ENCODE data around the gene SYTL3.

The SYTL3 gene

GRCh38 chr6:158808941-158809678, 159.3 kb downstream of the SYTL3 start:
- no peak overlapping the region for H3K14ac ChIP-seq (ENCODE audit: low read length)
- peaks cover 26% of the 10 kb centered on the region for H3K79me2 ChIP-seq (ENCODE audit: control insufficient read depth, insufficient read depth, low read length, poor library complexity)
- H3K9me3 ChIP-seq (ENCODE audit: insufficient read depth, low read depth, low read length), result peaks cover 2% of the 10 kb centered on the region
- peaks cover 12 to 24% of the 10 kb centered on the region in 2 experiments for H3K4me1 ChIP-seq (ENCODE audit: control insufficient read depth in 1 of 2, insufficient read depth in 2 of 2, low read length in 2 of 2)
- H3K27ac ChIP-seq (ENCODE audit: low read depth, low read length), result no peak overlapping the region
- H3K79me1 ChIP-seq (ENCODE audit: low read length), result peaks cover 3% of the 10 kb centered on the region
- H2BK5ac ChIP-seq (ENCODE audit: low read depth, low read length, poor library complexity), result no peak overlapping the region
- H3K9ac ChIP-seq (ENCODE audit: low read length), result no peak overlapping the region
- no peaks in the 10 kb centered on the region for H3K27me3 ChIP-seq (ENCODE audit: insufficient read depth, low read length)
- H3K4ac ChIP-seq (ENCODE audit: low read depth, low read length), result peak overlapping the region; percentile 72
- no CpG with 5 or more reads among the region's 8 CpGs for WGBS (ENCODE audit: extremely low coverage, insufficient coverage, insufficient read length)
- H2AFZ ChIP-seq (ENCODE audit: insufficient read depth, low read length, poor library complexity), result no peak overlapping the region
- no peak overlapping the region for H4K12ac ChIP-seq (ENCODE audit: low read depth, low read length)
- H4K8ac ChIP-seq (ENCODE audit: low read depth, low read length), result no peak overlapping the region
- H2BK120ac ChIP-seq (ENCODE audit: insufficient read depth, low read length, poor library complexity), result no peak overlapping the region
- no peak overlapping the region for H2AK5ac ChIP-seq (ENCODE audit: low read length)
- no peak overlapping the region for H4K91ac ChIP-seq (ENCODE audit: low read depth, low read length)
- H3K18ac ChIP-seq (ENCODE audit: low read length), result no peak overlapping the region
- no peak overlapping the region for H3K23ac ChIP-seq (ENCODE audit: low read length)
- DNase-seq, result no peak
- no peak overlapping the region for H2BK12ac ChIP-seq (ENCODE audit: low read length)
- H3K36me3 ChIP-seq (ENCODE audit: control insufficient read depth in 1 of 2, insufficient read depth in 2 of 2, low read length in 2 of 2), result peaks cover 27 to 36% of the 10 kb centered on the region in 2 experiments
- no peak overlapping the region for H3K4me3 ChIP-seq (ENCODE audit: low read depth, low read length)
- H3K4me2 ChIP-seq (ENCODE audit: low read length), result no peak overlapping the region

- WGBS (ENCODE audit: extremely low coverage, insufficient coverage, insufficient read length), result no CpG with 5 or more reads among the region's 9 CpGs
- H3K79me2 ChIP-seq (ENCODE audit: control insufficient read depth, insufficient read depth, low read length, poor library complexity), result peaks cover 29% of the 10 kb centered on the region
- H3K4ac ChIP-seq (ENCODE audit: low read depth, low read length), result peak overlapping the region; percentile 97
- no peak overlapping the region for H3K4me2 ChIP-seq (ENCODE audit: low read length)
- peaks cover 2% of the 10 kb centered on the region for H3K9me3 ChIP-seq (ENCODE audit: insufficient read depth, low read depth, low read length)
- H2AFZ ChIP-seq (ENCODE audit: insufficient read depth, low read length, poor library complexity), result no peak overlapping the region
- H3K4me3 ChIP-seq (ENCODE audit: low read depth, low read length), result no peak overlapping the region
- no peaks in the 10 kb centered on the region for H3K27me3 ChIP-seq (ENCODE audit: insufficient read depth, low read length)
- peaks cover 12 to 26% of the 10 kb centered on the region in 2 experiments for H3K4me1 ChIP-seq (ENCODE audit: control insufficient read depth in 1 of 2, insufficient read depth in 2 of 2, low read length in 2 of 2)
- H2BK12ac ChIP-seq (ENCODE audit: low read length), result no peak overlapping the region
- H2BK120ac ChIP-seq (ENCODE audit: insufficient read depth, low read length, poor library complexity), result no peak overlapping the region
- no peak overlapping the region for H3K14ac ChIP-seq (ENCODE audit: low read length)
- H4K12ac ChIP-seq (ENCODE audit: low read depth, low read length), result no peak overlapping the region
- H3K36me3 ChIP-seq (ENCODE audit: control insufficient read depth in 1 of 2, insufficient read depth in 2 of 2, low read length in 2 of 2), result peaks cover 31 to 43% of the 10 kb centered on the region in 2 experiments
- H3K27ac ChIP-seq (ENCODE audit: low read depth, low read length), result no peak overlapping the region
- no peak overlapping the region for H3K23ac ChIP-seq (ENCODE audit: low read length)
- H4K8ac ChIP-seq (ENCODE audit: low read depth, low read length), result no peak overlapping the region
- no peak overlapping the region for H3K9ac ChIP-seq (ENCODE audit: low read length)
- no peak for DNase-seq
- no peak overlapping the region for H3K18ac ChIP-seq (ENCODE audit: low read length)
- H2AK5ac ChIP-seq (ENCODE audit: low read length), result no peak overlapping the region
- no peaks in the 10 kb centered on the region for H3K79me1 ChIP-seq (ENCODE audit: low read length)
- no peak overlapping the region for H2BK5ac ChIP-seq (ENCODE audit: low read depth, low read length, poor library complexity)
- no peak overlapping the region for H4K91ac ChIP-seq (ENCODE audit: low read depth, low read length)
Measured at GRCh38 chr6:158810155-158811095, 160.6 kb downstream of the SYTL3 start.

GRCh38 chr6:158812611-158813010, 162.8 kb downstream of the SYTL3 start:
- no peak overlapping the region for H3K4me2 ChIP-seq (ENCODE audit: low read length)
- no peak overlapping the region for H2BK12ac ChIP-seq (ENCODE audit: low read length)
- H2AFZ ChIP-seq (ENCODE audit: insufficient read depth, low read length, poor library complexity), result no peak overlapping the region
- H3K27ac ChIP-seq (ENCODE audit: low read depth, low read length), result no peak overlapping the region
- no peak for DNase-seq
- H3K36me3 ChIP-seq (ENCODE audit: control insufficient read depth in 1 of 2, insufficient read depth in 2 of 2, low read length in 2 of 2), result peaks cover 34 to 41% of the 10 kb centered on the region in 2 experiments
- no peak overlapping the region for H2BK5ac ChIP-seq (ENCODE audit: low read depth, low read length, poor library complexity)
- no peak overlapping the region for H4K12ac ChIP-seq (ENCODE audit: low read depth, low read length)
- H3K9ac ChIP-seq (ENCODE audit: low read length), result no peak overlapping the region
- H3K4me3 ChIP-seq (ENCODE audit: low read depth, low read length), result no peak overlapping the region
- H3K14ac ChIP-seq (ENCODE audit: low read length), result no peak overlapping the region
- WGBS (ENCODE audit: extremely low coverage, insufficient coverage, insufficient read length), result no CpG with 5 or more reads among the region's 5 CpGs
- H3K4me1 ChIP-seq (ENCODE audit: control insufficient read depth in 1 of 2, insufficient read depth in 2 of 2, low read length in 2 of 2), result peaks cover 7 to 22% of the 10 kb centered on the region in 2 experiments
- no peak overlapping the region for H2AK5ac ChIP-seq (ENCODE audit: low read length)
- no peak overlapping the region for H3K23ac ChIP-seq (ENCODE audit: low read length)
- peaks cover 36% of the 10 kb centered on the region for H3K79me2 ChIP-seq (ENCODE audit: control insufficient read depth, insufficient read depth, low read length, poor library complexity)
- no peaks in the 10 kb centered on the region for H3K27me3 ChIP-seq (ENCODE audit: insufficient read depth, low read length)
- H4K8ac ChIP-seq (ENCODE audit: low read depth, low read length), result no peak overlapping the region
- no peaks in the 10 kb centered on the region for H3K79me1 ChIP-seq (ENCODE audit: low read length)
- H4K91ac ChIP-seq (ENCODE audit: low read depth, low read length), result no peak overlapping the region
- H2BK120ac ChIP-seq (ENCODE audit: insufficient read depth, low read length, poor library complexity), result no peak overlapping the region
- H3K4ac ChIP-seq (ENCODE audit: low read depth, low read length), result peak overlapping the region; percentile 96
- no peak overlapping the region for H3K18ac ChIP-seq (ENCODE audit: low read length)
- peaks cover 2% of the 10 kb centered on the region for H3K9me3 ChIP-seq (ENCODE audit: insufficient read depth, low read depth, low read length)

GRCh38 chr6:158813032-158813431, 163.2 kb downstream of the SYTL3 start:
- Histone ChIP-seq H3K4me3 (ENCODE audit: low read depth, low read length) (peak overlapping the region; percentile 49), H4K8ac (ENCODE audit: low read depth, low read length) (peak overlapping the region; percentile 9), H3K79me1 (ENCODE audit: low read length) (peaks cover 4% of the 10 kb centered on the region), H2BK5ac (ENCODE audit: low read depth, low read length, poor library complexity) (no peak overlapping the region), H3K14ac (ENCODE audit: low read length) (peak overlapping the region; percentile 0), H2BK120ac (ENCODE audit: insufficient read depth, low read length, poor library complexity) (no peak overlapping the region), H3K27ac (ENCODE audit: low read depth, low read length) (no peak overlapping the region), H3K27me3 (ENCODE audit: insufficient read depth, low read length) (no peaks in the 10 kb centered on the region), H3K23ac (ENCODE audit: low read length) (no peak overlapping the region), H3K36me3 (ENCODE audit: control insufficient read depth in 1 of 2, insufficient read depth in 2 of 2, low read length in 2 of 2) (peaks cover 34 to 38% of the 10 kb centered on the region in 2 experiments), H3K79me2 (ENCODE audit: control insufficient read depth, insufficient read depth, low read length, poor library complexity) (peaks cover 38% of the 10 kb centered on the region), H3K9me3 (ENCODE audit: insufficient read depth, low read depth, low read length) (peaks cover 2% of the 10 kb centered on the region), H3K4me2 (ENCODE audit: low read length) (no peak overlapping the region), H2AK5ac (ENCODE audit: low read length) (no peak overlapping the region), H4K91ac (ENCODE audit: low read depth, low read length) (no peak overlapping the region), H3K18ac (ENCODE audit: low read length) (no peak overlapping the region), H3K4ac (ENCODE audit: low read depth, low read length) (peak overlapping the region; percentile 96), H3K4me1 (ENCODE audit: control insufficient read depth in 1 of 2, insufficient read depth in 2 of 2, low read length in 2 of 2) (peaks cover 7 to 20% of the 10 kb centered on the region in 2 experiments), H3K9ac (ENCODE audit: low read length) (peak overlapping the region; percentile 19), H2AFZ (ENCODE audit: insufficient read depth, low read length, poor library complexity) (peak overlapping the region; percentile 4), H2BK12ac (ENCODE audit: low read length) (no peak overlapping the region), H4K12ac (ENCODE audit: low read depth, low read length) (no peak overlapping the region)
- no peak for DNase-seq
- no CpG with 5 or more reads among the region's 3 CpGs for whole genome bisulfite sequencing (ENCODE audit: extremely low coverage, insufficient coverage, insufficient read length)

All from trophoblast cell (in vitro differentiated cells and primary cell).